Superior temporal gyrus (tissue), 1 donor: ENCODE results near the gene C1D.
A peak's percentile ranks its signal among the peaks of the same experiment; 100 is the strongest.
"Not testable (repeated sequence)": the region's sequence is repeated elsewhere in the genome, so short reads cannot be mapped to it uniquely, and the experiment has no call there.

Experiments
- DNase-seq: peaks from one replicate; pipeline ENCODE4 v3.0.0-alpha.2; 2016; ENCODE audit errors: extremely low spot score

Gene C1D

GRCh38 chr2:68062680-68063387 lies at the start of gene C1D:
TSS of gene C1D (minus strand) at chr2:68063004. CDS start at chr2:68047310, 15,694 bp downstream.
- DNase-seq: peak; percentile 95

- DNase-seq: no peak
Measured at GRCh38 chr2:68110102-68110501, 47.3 kb upstream of the C1D start.

GRCh38 chr2:68108120-68108519 lies 45.3 kb upstream of the C1D start:
- DNase-seq: no peak

GRCh38 chr2:68107475-68107874 lies 44.7 kb upstream of the C1D start:
- no peak for DNase-seq

GRCh38 chr2:68104111-68104835 lies 41.5 kb upstream of the C1D start:
- DNase-seq: no peak

GRCh38 chr2:68103709-68104055 lies 40.9 kb upstream of the C1D start:
- DNase-seq: no peak

- DNase-seq: no peak
Measured at GRCh38 chr2:68103030-68103708, 40.4 kb upstream of the C1D start.

- DNase-seq: no peak
Measured at GRCh38 chr2:68100189-68100588, 37.4 kb upstream of the C1D start.

- no peak for DNase-seq
Measured at GRCh38 chr2:68099260-68099659, 36.5 kb upstream of the C1D start.

- no peak for DNase-seq
Measured at GRCh38 chr2:68098291-68098797, 35.5 kb upstream of the C1D start.

- DNase-seq: no peak
Measured at GRCh38 chr2:68094111-68094510, 31.3 kb upstream of the C1D start.

GRCh38 chr2:68093634-68094033 lies 30.8 kb upstream of the C1D start:
- no peak for DNase-seq

GRCh38 chr2:68091439-68092034 lies 28.7 kb upstream of the C1D start:
- DNase-seq: no peak

- DNase-seq: no peak
Measured at GRCh38 chr2:68089961-68090360, 27.2 kb upstream of the C1D start.

GRCh38 chr2:68088940-68089339 lies 26.1 kb upstream of the C1D start:
- no peak for DNase-seq

GRCh38 chr2:68086166-68086565 lies 23.4 kb upstream of the C1D start:
- DNase-seq: no peak

GRCh38 chr2:68083346-68083745 lies 20.5 kb upstream of the C1D start:
- DNase-seq: no peak

- no peak for DNase-seq
Measured at GRCh38 chr2:68074050-68074449, 11.2 kb upstream of the C1D start.

- not testable (repeated sequence) for DNase-seq
Measured at GRCh38 chr2:68063797-68064646, 1.2 kb upstream of the C1D start.

GRCh38 chr2:68060652-68061051 lies 2.2 kb downstream of the C1D start:
- DNase-seq: no peak

GRCh38 chr2:68059784-68060525 lies 2.8 kb downstream of the C1D start:
- DNase-seq: no peak
